GM18526 (cell line): ENCODE results near the gene C3orf85.

ENCODE experiments used
- POLR2A ChIP-seq: IDR thresholded peaks from 3 replicates; pipeline ENCODE4 v1.6.1; 2011; ENCODE audit not compliant: insufficient read length; ENCODE audit errors: extremely low read depth

The C3orf85 gene

GRCh38 chr3:109195815-109196214, 59.3 kb downstream of the C3orf85 start:
- TF ChIP-seq POLR2A = no peak
